ENCODE results near the gene MGAT2. TPM values are rescaled to one million over a fixed set of nuclear protein-coding genes. Genes with fewer than 3 reads are reported as not detected.
A peak's percentile ranks its signal among the peaks of the same experiment; 100 is the strongest.
"Not testable (repeated sequence)": the region's sequence is repeated elsewhere in the genome, so short reads cannot be mapped to it uniquely, and the experiment has no call there.

Gene MGAT2
- total RNA-seq, 3 donors from 2014 or later = 28.7 to 64.5 (median 34.6) TPM

- TF ChIP-seq CTCF (IDR thresholded peaks at IDR 0.05) = no peak
Measured at GRCh38 chr14:49653508-49653907, 32.9 kb downstream of the MGAT2 start.

GRCh38 chr14:49654511-49654910 is 33.9 kb downstream of the MGAT2 start:
- no peak for ATAC-seq
- H3K36me3 ChIP-seq (ENCODE audit: low read depth) = no peaks in the 10 kb centered on the region

More at GRCh38 chr14:49653508-49653907, 32.9 kb downstream of the MGAT2 start:
- no peaks in the 10 kb centered on the region for H3K9me3 ChIP-seq
- peaks cover 10% of the 10 kb centered on the region for H3K4me1 ChIP-seq (ENCODE audit: low read depth)
- no peak overlapping the region for H3K4me3 ChIP-seq
- ATAC-seq (no peak), DNase-seq (no peak)
- intact Hi-C loops (cut with DNase I, micrococcal nuclease) = no loop called here
- H3K36me3 ChIP-seq (ENCODE audit: low read depth) = no peaks in the 10 kb centered on the region

GRCh38 chr14:49657500-49657899 is 36.9 kb downstream of the MGAT2 start:
- intact Hi-C loops (cut with DNase I, micrococcal nuclease); DNase-seq; H3K9me3 ChIP-seq; H3K36me3 ChIP-seq (ENCODE audit: low read depth); ATAC-seq; H3K4me3 ChIP-seq: not testable (repeated sequence)
- H3K4me1 ChIP-seq (ENCODE audit: low read depth) = peaks cover 15% of the 10 kb centered on the region

More at GRCh38 chr14:49654511-49654910, 33.9 kb downstream of the MGAT2 start:
- intact Hi-C loops (cut with DNase I, micrococcal nuclease) = no loop called here
- H3K4me3 ChIP-seq = no peak overlapping the region
- no peaks in the 10 kb centered on the region for H3K9me3 ChIP-seq
- no peak for TF ChIP-seq CTCF (IDR thresholded peaks at IDR 0.05)
- peaks cover 11% of the 10 kb centered on the region for H3K4me1 ChIP-seq (ENCODE audit: low read depth)
- no peak for DNase-seq

- intact Hi-C loops (cut with DNase I, micrococcal nuclease) = no loop called here
- Histone ChIP-seq H3K36me3 (ENCODE audit: low read depth) (no peaks in the 10 kb centered on the region), H3K4me1 (ENCODE audit: low read depth) (peaks cover 15% of the 10 kb centered on the region), H3K9me3 (no peaks in the 10 kb centered on the region), H3K4me3 (no peak overlapping the region)
- ATAC-seq = peak; percentile 97
- no peak for DNase-seq
- TF ChIP-seq CTCF (IDR thresholded peaks at IDR 0.05) = no peak
Measured at GRCh38 chr14:49659526-49660455, 39.2 kb downstream of the MGAT2 start.

GRCh38 chr14:49670475-49670874 is 49.9 kb downstream of the MGAT2 start:
- DNase-seq = no peak
- intact Hi-C loops (cut with DNase I, micrococcal nuclease) = no loop called here
- no peak for TF ChIP-seq CTCF (IDR thresholded peaks at IDR 0.05)
- H3K36me3 ChIP-seq (ENCODE audit: low read depth) = no peaks in the 10 kb centered on the region
- no peak for ATAC-seq
- H3K4me1 ChIP-seq (ENCODE audit: low read depth) = no peaks in the 10 kb centered on the region
- no peak overlapping the region for H3K4me3 ChIP-seq
- H3K9me3 ChIP-seq = no peaks in the 10 kb centered on the region

Other genes starting within 250 kb of the MGAT2 start
- 1,000 to 10,000 TPM; 1,102 to 1,301 (median 1,154) TPM for gene RPS29, start 34.4 kb upstream of the MGAT2 start, total RNA-seq
- gene LRR1, start 21.9 kb upstream of the MGAT2 start, total RNA-seq = 10 to 100 TPM; 15.3 to 19.7 (median 17.5) TPM
- gene RPL36AL, start 173 bp upstream of the MGAT2 start, total RNA-seq = 100 to 1,000 TPM; 146 to 197 (median 178) TPM
- 1 to 10 TPM; 6.6 to 8.8 (median 6.8) TPM for gene DNAAF2, start 14.4 kb downstream of the MGAT2 start, total RNA-seq
- 1 to 10 TPM; 1.7 to 8.1 (median 2.9) TPM for gene POLE2, start 67.4 kb downstream of the MGAT2 start, total RNA-seq
- 10 to 100 TPM in 1 of 3 donors, 1 to 10 TPM in 2; 1.8 to 12.5 (median 2.7) TPM for gene KLHDC1, start 72.3 kb downstream of the MGAT2 start, total RNA-seq
- gene KLHDC2, start 147.4 kb downstream of the MGAT2 start, total RNA-seq = 10 to 100 TPM; 65.2 to 83.0 (median 75.0) TPM
- 10 to 100 TPM; 54.8 to 68.9 (median 66.6) TPM for gene NEMF, start 232.0 kb downstream of the MGAT2 start, total RNA-seq

All from mucosa of descending colon (tissue), 3 donors.